ENCODE results near the gene PLA2G6.
A peak's percentile ranks its signal among the peaks of the same experiment; 100 is the strongest.
"Not testable (repeated sequence)": the region's sequence is repeated elsewhere in the genome, so short reads cannot be mapped to it uniquely, and the experiment has no call there.

PLA2G6 gene

GRCh38 chr22:38124236-38124974 is 57.2 kb downstream of the PLA2G6 start:
- Histone ChIP-seq H3K4me1 (ENCODE audit: control insufficient read depth in 1 of 2, insufficient read depth in 2 of 2, low read length in 2 of 2) (peaks cover 0 to 5% of the 10 kb centered on the region in 2 donors), H3K27ac (ENCODE audit: low read depth, low read length) (no peak overlapping the region), H3K4me3 (ENCODE audit: low read depth in 1 of 2, low read length in 2 of 2) (no peak overlapping the region), H3K36me3 (ENCODE audit: control insufficient read depth in 1 of 2, insufficient read depth in 2 of 2, low read length in 2 of 2) (peaks cover 0 to 21% of the 10 kb centered on the region in 2 donors), H3K9ac (ENCODE audit: low read depth in 1 of 2, low read length in 2 of 2) (no peak overlapping the region), H3K27me3 (ENCODE audit: control insufficient read depth in 1 of 2, insufficient read depth in 2 of 2, low read length in 2 of 2) (no peaks in the 10 kb centered on the region), H3K9me3 (ENCODE audit: control insufficient read depth in 1 of 2, low read length in 2 of 2) (no peaks in the 10 kb centered on the region)

DNA sequence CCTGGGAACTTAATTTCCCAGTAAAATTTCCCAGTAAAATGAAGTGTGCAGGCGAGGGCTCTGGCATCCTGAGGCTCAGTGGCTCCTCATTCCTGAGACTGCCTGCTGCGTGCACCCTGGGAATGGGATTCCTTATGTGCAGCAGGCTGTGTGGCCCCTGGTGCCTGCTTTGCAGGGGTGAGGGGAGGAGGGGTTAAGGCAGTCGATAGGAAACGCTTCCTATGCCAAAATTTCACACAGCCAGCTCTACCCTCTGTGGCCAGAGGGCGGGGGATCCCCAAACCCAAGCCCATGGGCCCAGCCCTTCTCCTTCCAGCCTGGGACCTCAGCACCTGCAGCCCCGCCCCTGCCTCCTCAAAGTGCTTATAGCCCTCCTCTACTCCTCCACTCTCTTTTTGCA is 59.0 kb downstream of the PLA2G6 start:
- no peak overlapping the region for H3K4me3 ChIP-seq (ENCODE audit: low read depth in 1 of 2, low read length in 2 of 2)
- peaks cover 0 to 17% of the 10 kb centered on the region in 2 donors for H3K36me3 ChIP-seq (ENCODE audit: control insufficient read depth in 1 of 2, insufficient read depth in 2 of 2, low read length in 2 of 2)
- no peaks in the 10 kb centered on the region for H3K9me3 ChIP-seq (ENCODE audit: control insufficient read depth in 1 of 2, low read length in 2 of 2)
- no peaks in the 10 kb centered on the region for H3K27me3 ChIP-seq (ENCODE audit: control insufficient read depth in 1 of 2, insufficient read depth in 2 of 2, low read length in 2 of 2)
- H3K9ac ChIP-seq (ENCODE audit: low read depth in 1 of 2, low read length in 2 of 2), result no peak overlapping the region
- no peak overlapping the region for H3K27ac ChIP-seq (ENCODE audit: low read depth, low read length)
- peaks cover 0 to 5% of the 10 kb centered on the region in 2 donors for H3K4me1 ChIP-seq (ENCODE audit: control insufficient read depth in 1 of 2, insufficient read depth in 2 of 2, low read length in 2 of 2)

DNA sequence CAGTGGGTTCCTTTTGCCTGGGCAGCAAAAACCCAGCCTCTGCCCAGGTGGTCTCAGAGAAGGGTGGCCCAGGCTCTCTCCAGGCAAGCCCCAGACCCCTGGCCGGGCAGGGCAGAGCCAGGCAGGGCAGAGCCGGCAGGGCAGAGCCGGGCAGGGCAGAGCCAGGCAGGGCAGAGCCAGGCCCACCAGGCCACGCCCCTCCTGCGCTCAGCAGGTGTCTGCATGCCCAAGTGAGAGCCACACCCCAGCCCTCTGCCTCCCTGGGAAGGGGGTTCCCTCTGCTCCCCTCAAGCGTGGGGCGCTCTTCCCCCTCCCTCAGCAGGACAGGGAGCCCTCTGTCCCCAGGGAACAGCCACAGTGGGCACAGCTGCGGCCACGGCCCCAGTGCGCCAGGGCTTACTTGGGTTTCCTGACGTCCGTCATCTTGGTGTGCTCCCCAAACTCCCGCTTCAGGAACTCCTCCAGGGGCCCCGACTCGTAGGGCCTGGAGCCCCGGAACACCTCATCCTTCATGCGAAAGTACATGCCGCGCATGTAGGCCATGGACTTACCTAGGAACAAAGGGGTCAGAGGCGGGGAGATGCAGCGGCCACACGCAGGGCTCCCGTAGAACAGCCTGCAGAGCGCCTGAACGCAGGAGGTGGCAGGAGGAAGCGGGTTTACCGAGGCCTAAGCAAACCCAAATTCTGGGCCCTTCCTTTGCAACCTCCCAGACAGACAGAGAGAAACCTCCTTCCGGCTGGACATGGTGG is 61.1 kb downstream of the PLA2G6 start:
- peaks cover 0 to 5% of the 10 kb centered on the region in 2 donors for H3K4me1 ChIP-seq (ENCODE audit: control insufficient read depth in 1 of 2, insufficient read depth in 2 of 2, low read length in 2 of 2)
- peaks cover 0 to 8% of the 10 kb centered on the region in 2 donors for H3K36me3 ChIP-seq (ENCODE audit: control insufficient read depth in 1 of 2, insufficient read depth in 2 of 2, low read length in 2 of 2)
- H3K27me3 ChIP-seq (ENCODE audit: control insufficient read depth in 1 of 2, insufficient read depth in 2 of 2, low read length in 2 of 2), result no peaks in the 10 kb centered on the region
- H3K4me3 ChIP-seq (ENCODE audit: low read depth in 1 of 2, low read length in 2 of 2), result no peak overlapping the region
- H3K9ac ChIP-seq (ENCODE audit: low read depth in 1 of 2, low read length in 2 of 2), result no peak overlapping the region
- H3K27ac ChIP-seq (ENCODE audit: low read depth, low read length), result no peak overlapping the region
- H3K9me3 ChIP-seq (ENCODE audit: control insufficient read depth in 1 of 2, low read length in 2 of 2), result no peaks in the 10 kb centered on the region

DNA sequence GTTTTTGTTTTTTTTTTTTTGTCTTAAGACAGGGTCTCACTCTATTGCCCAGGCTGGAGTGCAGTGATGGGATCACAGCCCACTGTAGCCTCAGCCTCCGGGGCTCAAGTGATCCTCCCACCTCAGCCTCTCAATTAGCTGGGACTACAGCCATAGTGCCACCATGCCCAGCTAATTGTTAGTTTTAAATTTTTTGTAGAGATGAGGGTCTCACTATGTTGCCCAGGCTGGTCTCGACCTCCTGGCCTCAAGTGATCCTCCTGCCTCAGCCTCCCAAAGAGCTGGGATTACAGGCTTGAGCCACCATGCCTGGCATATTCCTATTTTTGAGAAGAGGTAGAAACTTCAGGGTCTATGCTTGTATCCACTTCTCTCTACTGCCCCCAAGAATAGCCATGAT is 62.9 kb downstream of the PLA2G6 start:
- not testable (repeated sequence) for H3K27ac ChIP-seq (ENCODE audit: low read depth, low read length); H3K9ac ChIP-seq (ENCODE audit: low read depth in 1 of 2, low read length in 2 of 2); H3K4me3 ChIP-seq (ENCODE audit: low read depth in 1 of 2, low read length in 2 of 2); H3K27me3 ChIP-seq (ENCODE audit: control insufficient read depth in 1 of 2, insufficient read depth in 2 of 2, low read length in 2 of 2); H3K36me3 ChIP-seq (ENCODE audit: control insufficient read depth in 1 of 2, insufficient read depth in 2 of 2, low read length in 2 of 2); H3K9me3 ChIP-seq (ENCODE audit: control insufficient read depth in 1 of 2, low read length in 2 of 2)
- H3K4me1 ChIP-seq (ENCODE audit: control insufficient read depth in 1 of 2, insufficient read depth in 2 of 2, low read length in 2 of 2), result peaks cover 0 to 11% of the 10 kb centered on the region in 2 donors

DNA sequence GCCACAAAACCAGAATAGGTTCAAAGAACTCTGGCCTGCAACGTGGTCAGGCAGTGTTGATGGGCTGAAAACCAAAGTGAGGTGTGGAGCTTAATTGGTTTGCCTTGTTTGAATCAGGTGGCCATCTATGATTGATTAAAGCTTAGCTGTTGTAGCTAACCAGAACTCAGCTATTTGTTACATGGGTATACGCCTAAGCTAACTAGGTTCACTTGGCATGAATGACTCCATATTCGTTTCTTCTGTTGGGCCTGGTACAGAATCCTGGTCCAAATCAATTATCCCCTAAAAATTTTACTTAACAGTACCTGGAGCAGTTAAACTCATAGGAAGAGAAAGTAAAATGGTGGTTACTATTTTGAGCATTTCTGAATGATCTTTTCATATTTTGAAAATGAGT is 63.4 kb downstream of the PLA2G6 start:
- Histone ChIP-seq H3K4me1 (ENCODE audit: control insufficient read depth in 1 of 2, insufficient read depth in 2 of 2, low read length in 2 of 2) (peaks cover 5 to 12% of the 10 kb centered on the region in 2 donors), H3K27ac (ENCODE audit: low read depth, low read length) (no peak overlapping the region), H3K9me3 (ENCODE audit: control insufficient read depth in 1 of 2, low read length in 2 of 2) (no peaks in the 10 kb centered on the region), H3K27me3 (ENCODE audit: control insufficient read depth in 1 of 2, insufficient read depth in 2 of 2, low read length in 2 of 2) (no peaks in the 10 kb centered on the region), H3K36me3 (ENCODE audit: control insufficient read depth in 1 of 2, insufficient read depth in 2 of 2, low read length in 2 of 2) (peaks cover 0 to 6% of the 10 kb centered on the region in 2 donors), H3K4me3 (ENCODE audit: low read depth in 1 of 2, low read length in 2 of 2) (no peak overlapping the region), H3K9ac (ENCODE audit: low read depth in 1 of 2, low read length in 2 of 2) (no peak overlapping the region)

DNA sequence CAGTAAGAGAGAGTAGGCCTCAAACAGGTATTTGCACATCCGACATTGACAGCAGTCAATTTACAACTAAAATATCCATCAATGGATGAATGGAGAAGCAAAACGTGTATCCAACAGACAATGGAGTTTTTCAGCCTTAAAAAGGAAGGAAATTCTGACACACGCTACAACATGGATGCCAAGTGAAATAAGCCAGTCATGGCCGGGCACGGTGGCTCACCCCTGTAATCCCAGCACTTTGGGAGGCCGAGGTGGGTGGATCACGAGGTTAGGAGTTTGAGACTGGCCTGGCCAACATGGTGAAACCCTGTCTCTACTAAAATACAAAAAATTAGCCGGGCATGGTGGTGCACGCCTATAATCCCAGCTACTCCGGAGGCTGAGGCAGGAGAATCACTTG is 64.1 kb downstream of the PLA2G6 start:
- H3K9ac ChIP-seq (ENCODE audit: low read depth in 1 of 2, low read length in 2 of 2); H3K27ac ChIP-seq (ENCODE audit: low read depth, low read length); H3K36me3 ChIP-seq (ENCODE audit: control insufficient read depth in 1 of 2, insufficient read depth in 2 of 2, low read length in 2 of 2); H3K4me3 ChIP-seq (ENCODE audit: low read depth in 1 of 2, low read length in 2 of 2); H3K9me3 ChIP-seq (ENCODE audit: control insufficient read depth in 1 of 2, low read length in 2 of 2); H3K27me3 ChIP-seq (ENCODE audit: control insufficient read depth in 1 of 2, insufficient read depth in 2 of 2, low read length in 2 of 2): not testable (repeated sequence)
- peaks cover 9 to 17% of the 10 kb centered on the region in 2 donors for H3K4me1 ChIP-seq (ENCODE audit: control insufficient read depth in 1 of 2, insufficient read depth in 2 of 2, low read length in 2 of 2)

- no peak overlapping the region for H3K27ac ChIP-seq (ENCODE audit: low read depth, low read length)
- no peaks in the 10 kb centered on the region for H3K27me3 ChIP-seq (ENCODE audit: control insufficient read depth in 1 of 2, insufficient read depth in 2 of 2, low read length in 2 of 2)
- H3K4me3 ChIP-seq (ENCODE audit: low read depth in 1 of 2, low read length in 2 of 2), result no peak overlapping the region
- H3K9ac ChIP-seq (ENCODE audit: low read depth in 1 of 2, low read length in 2 of 2), result no peak overlapping the region
- H3K4me1 ChIP-seq (ENCODE audit: control insufficient read depth in 1 of 2, insufficient read depth in 2 of 2, low read length in 2 of 2), result peaks cover 21 to 23% of the 10 kb centered on the region in 2 donors
- peaks cover 0 to 6% of the 10 kb centered on the region in 2 donors for H3K36me3 ChIP-seq (ENCODE audit: control insufficient read depth in 1 of 2, insufficient read depth in 2 of 2, low read length in 2 of 2)
- no peaks in the 10 kb centered on the region for H3K9me3 ChIP-seq (ENCODE audit: control insufficient read depth in 1 of 2, low read length in 2 of 2)
Observed at GRCh38 chr22:38115423-38116205, 66.0 kb downstream of the PLA2G6 start.

- Histone ChIP-seq H3K27me3 (ENCODE audit: control insufficient read depth in 1 of 2, insufficient read depth in 2 of 2, low read length in 2 of 2) (no peaks in the 10 kb centered on the region), H3K36me3 (ENCODE audit: control insufficient read depth in 1 of 2, insufficient read depth in 2 of 2, low read length in 2 of 2) (peaks cover 0 to 6% of the 10 kb centered on the region in 2 donors), H3K9ac (ENCODE audit: low read depth in 1 of 2, low read length in 2 of 2) (no peak overlapping the region), H3K27ac (ENCODE audit: low read depth, low read length) (no peak overlapping the region), H3K4me3 (ENCODE audit: low read depth in 1 of 2, low read length in 2 of 2) (no peak overlapping the region), H3K4me1 (ENCODE audit: control insufficient read depth in 1 of 2, insufficient read depth in 2 of 2, low read length in 2 of 2) (peaks cover 20 to 21% of the 10 kb centered on the region in 2 donors), H3K9me3 (ENCODE audit: control insufficient read depth in 1 of 2, low read length in 2 of 2) (no peaks in the 10 kb centered on the region)
Observed at GRCh38 chr22:38114484-38115398, 66.9 kb downstream of the PLA2G6 start.

DNA sequence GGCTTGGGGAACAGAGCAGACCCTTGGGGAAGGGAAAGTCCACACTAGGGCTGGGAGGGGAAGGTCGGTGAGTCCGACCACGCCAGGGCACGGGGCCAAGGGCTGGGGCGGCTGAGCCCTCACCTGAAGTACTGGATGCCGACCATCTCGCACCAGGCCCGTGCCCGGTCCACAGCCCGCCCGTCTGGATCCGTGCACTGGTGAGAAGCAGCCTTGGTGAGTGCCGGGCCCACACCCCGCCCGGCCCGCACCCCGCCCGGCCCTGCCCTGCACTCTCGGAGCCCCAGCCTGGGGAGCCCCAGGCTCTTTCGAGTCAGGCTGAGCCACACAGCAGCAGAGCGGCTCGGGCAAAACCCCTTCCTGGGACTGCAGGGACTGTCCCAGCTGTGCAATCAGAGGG is 69.2 kb downstream of the PLA2G6 start:
- H3K36me3 ChIP-seq (ENCODE audit: control insufficient read depth in 1 of 2, insufficient read depth in 2 of 2, low read length in 2 of 2), result peaks cover 4 to 17% of the 10 kb centered on the region in 2 donors

More for the DNA sequence above, 69.2 kb downstream of the PLA2G6 start:
- H3K9ac ChIP-seq (ENCODE audit: low read depth in 1 of 2, low read length in 2 of 2), result peak overlapping the region; percentile 76 to 90
- peaks cover 33 to 40% of the 10 kb centered on the region in 2 donors for H3K4me1 ChIP-seq (ENCODE audit: control insufficient read depth in 1 of 2, insufficient read depth in 2 of 2, low read length in 2 of 2)
- H3K27me3 ChIP-seq (ENCODE audit: control insufficient read depth in 1 of 2, insufficient read depth in 2 of 2, low read length in 2 of 2), result no peaks in the 10 kb centered on the region
- H3K27ac ChIP-seq (ENCODE audit: low read depth, low read length), result peak overlapping the region; percentile 96
- H3K4me3 ChIP-seq (ENCODE audit: low read depth in 1 of 2, low read length in 2 of 2), result peak overlapping the region; percentile 50 to 83
- no peaks in the 10 kb centered on the region for H3K9me3 ChIP-seq (ENCODE audit: control insufficient read depth in 1 of 2, low read length in 2 of 2)

Measured in duodenal mucosa (tissue), 2 donors.